HG03439 (cell line): ENCODE measurements around the gene MELTF.
A peak's percentile ranks its signal among the peaks of the same experiment; 100 is the strongest.

ENCODE experiments used
- ATAC-seq: cut with Tn5 transposase; IDR thresholded peaks from one replicate; pipeline ENCODE4 v1.9.1; 2021; ENCODE audit warnings: mild to moderate bottlenecking, moderate library complexity; ENCODE audit not compliant: unreplicated experiment

MELTF gene

GRCh38 chr3:196969134-196969659 lies 60.4 kb downstream of the MELTF start:
- ATAC-seq = peak; percentile 52

GRCh38 chr3:196968233-196969133 lies 61.1 kb downstream of the MELTF start, which contains the start of gene PIGZ:
Gene PIGZ (minus strand): TSS chr3:196968833. CDS start chr3:196952031, 16,802 bp downstream.
- ATAC-seq = peak; percentile 61

GRCh38 chr3:196967412-196968232 lies 62.0 kb downstream of the MELTF start:
- no peak for ATAC-seq

- no peak for ATAC-seq
Observed at GRCh38 chr3:196966526-196967401, 62.9 kb downstream of the MELTF start.

- no peak for ATAC-seq
Observed at GRCh38 chr3:196965804-196966173, 63.8 kb downstream of the MELTF start.

- no peak for ATAC-seq
Observed at GRCh38 chr3:196965112-196965803, 64.4 kb downstream of the MELTF start.

- no peak for ATAC-seq
Observed at GRCh38 chr3:196963631-196963953, 66.0 kb downstream of the MELTF start.

- ATAC-seq = no peak
Observed at GRCh38 chr3:196962930-196963630, 66.5 kb downstream of the MELTF start.

GRCh38 chr3:196962108-196962929 lies 67.3 kb downstream of the MELTF start:
- no peak for ATAC-seq

GRCh38 chr3:196954832-196955231 lies 74.8 kb downstream of the MELTF start:
- no peak for ATAC-seq
